ENCODE data around the gene PRKN.

GRCh38 chr6:162710936-162711335, 16.6 kb downstream of the PRKN start:
- TF ChIP-seq, protein P1, sequence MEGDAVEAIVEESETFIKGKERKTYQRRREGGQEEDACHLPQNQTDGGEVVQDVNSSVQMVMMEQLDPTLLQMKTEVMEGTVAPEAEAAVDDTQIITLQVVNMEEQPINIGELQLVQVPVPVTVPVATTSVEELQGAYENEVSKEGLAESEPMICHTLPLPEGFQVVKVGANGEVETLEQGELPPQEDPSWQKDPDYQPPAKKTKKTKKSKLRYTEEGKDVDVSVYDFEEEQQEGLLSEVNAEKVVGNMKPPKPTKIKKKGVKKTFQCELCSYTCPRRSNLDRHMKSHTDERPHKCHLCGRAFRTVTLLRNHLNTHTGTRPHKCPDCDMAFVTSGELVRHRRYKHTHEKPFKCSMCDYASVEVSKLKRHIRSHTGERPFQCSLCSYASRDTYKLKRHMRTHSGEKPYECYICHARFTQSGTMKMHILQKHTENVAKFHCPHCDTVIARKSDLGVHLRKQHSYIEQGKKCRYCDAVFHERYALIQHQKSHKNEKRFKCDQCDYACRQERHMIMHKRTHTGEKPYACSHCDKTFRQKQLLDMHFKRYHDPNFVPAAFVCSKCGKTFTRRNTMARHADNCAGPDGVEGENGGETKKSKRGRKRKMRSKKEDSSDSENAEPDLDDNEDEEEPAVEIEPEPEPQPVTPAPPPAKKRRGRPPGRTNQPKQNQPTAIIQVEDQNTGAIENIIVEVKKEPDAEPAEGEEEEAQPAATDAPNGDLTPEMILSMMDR (IDR thresholded peaks at IDR 0.05): no peak
- no peak for TF ChIP-seq POLR2AphosphoS5 (IDR thresholded peaks at IDR 0.05)
- no peak for TF ChIP-seq POLR2A (IDR thresholded peaks at IDR 0.05)
